IMR-90 (cell line): ENCODE results near the gene SPTSSA. TPM values are rescaled to one million over a fixed set of nuclear protein-coding genes. Genes with fewer than 3 reads are reported as not detected.

ENCODE experiments used
- ATAC-seq: fragments of 200-7000 bp; cut with Tn5 transposase; 2 replicates; pipeline ENCODE4 v1.9.1; 2020; ENCODE audit warnings: low read depth, mild to moderate bottlenecking, moderate library complexity
- BruUV-seq: library from RNA; stranded (reverse); fragments of 400-500 nt; replicated peaks from 2 replicates; lab custom pipeline; 2021; lab: Mats Ljungman, UMichigan
- CTCF ChIA-PET: fragments of 300-600 bp; formaldehyde crosslinking; extraction: SDS; loops from one replicate; lab custom pipeline; 2021; ENCODE audit warnings: antibody characterized with exemption; lab: Yijun Ruan, JAX
- POLR2A ChIA-PET: fragments of 300-600 bp; sonication (Branson Sonifier 250); formaldehyde crosslinking; loops from one replicate; lab custom pipeline; 2022; ENCODE audit warnings: antibody characterized with exemption; ENCODE audit not compliant: unreplicated experiment; lab: Charles Lee
- DNase-seq: peaks from one replicate; pipeline ENCODE4 v3.0.0; 2013
- H2AFZ ChIP-seq: replicated peaks from 2 replicates; pipeline ENCODE3; 2013; ENCODE audit warnings: low read length, mild to moderate bottlenecking; ENCODE audit not compliant: poor library complexity
- H2AK5ac ChIP-seq: 2 replicates; pipeline ENCODE4 v1.6.1; 2013; ENCODE audit warnings: low read depth, low read length, inconsistent platforms
- H2AK9ac ChIP-seq: replicated peaks from 2 replicates; pipeline ENCODE3; 2013; ENCODE audit warnings: mild to moderate bottlenecking, low read depth, low read length, moderate library complexity; ENCODE audit not compliant: poor library complexity
- H2BK120ac ChIP-seq: 2 replicates; pipeline ENCODE4 v1.6.1; 2013; ENCODE audit warnings: low read depth, low read length, inconsistent platforms
- H2BK15ac ChIP-seq: 3 replicates; pipeline ENCODE4 v1.6.1; 2013; ENCODE audit warnings: low read depth, low read length, inconsistent platforms
- H2BK20ac ChIP-seq: 2 replicates; pipeline ENCODE4 v1.6.1; 2013; ENCODE audit warnings: low read depth, mild to moderate bottlenecking, inconsistent platforms, low read length, moderate library complexity
- H2BK5ac ChIP-seq: 2 replicates; pipeline ENCODE4 v1.6.1; 2013; ENCODE audit warnings: mild to moderate bottlenecking, low read depth, low read length, inconsistent platforms; ENCODE audit not compliant: poor library complexity, severe bottlenecking
- H3K14ac ChIP-seq: replicated peaks from 2 replicates; pipeline ENCODE4 v1.6.1; 2013; ENCODE audit warnings: low read depth, low read length, inconsistent platforms
- H3K18ac ChIP-seq: 2 replicates; pipeline ENCODE4 v1.6.1; 2013; ENCODE audit warnings: low read depth, low read length, control low read depth
- H3K23ac ChIP-seq: 2 replicates; pipeline ENCODE4 v1.6.1; 2013; ENCODE audit warnings: low read depth, low read length, inconsistent platforms
- H3K27ac ChIP-seq: 2 replicates; pipeline ENCODE4 v1.5.1; 2013; ENCODE audit warnings: mild to moderate bottlenecking, control low read depth, low read length; ENCODE audit not compliant: insufficient read depth
- H3K27me3 ChIP-seq: 2 replicates; pipeline ENCODE4 v1.6.1; 2013; ENCODE audit warnings: low read length; ENCODE audit not compliant: control insufficient read depth, insufficient read depth
- H3K36me3 ChIP-seq: 2 replicates; pipeline ENCODE4 v1.6.1; 2013; ENCODE audit warnings: low read length, mixed read lengths; ENCODE audit not compliant: control insufficient read depth, insufficient read depth
- H3K4ac ChIP-seq: 2 replicates; pipeline ENCODE4 v1.6.1; 2013; ENCODE audit warnings: low read depth, low read length, inconsistent platforms
- H3K4me1 ChIP-seq: 2 replicates; pipeline ENCODE4 v1.6.1; 2013; ENCODE audit warnings: low read length, mixed read lengths; ENCODE audit not compliant: control insufficient read depth, insufficient read depth
- H3K4me2 ChIP-seq: 2 replicates; pipeline ENCODE4 v1.6.1; 2013; ENCODE audit warnings: low read depth, mild to moderate bottlenecking, control low read depth, low read length, moderate library complexity
- H3K4me3 ChIP-seq: 2 replicates; pipeline ENCODE4 v1.5.1; 2013; ENCODE audit warnings: low read depth, mild to moderate bottlenecking, control low read depth, low read length, moderate library complexity; ENCODE audit not compliant: insufficient read depth
- H3K56ac ChIP-seq: 2 replicates; pipeline ENCODE4 v1.6.1; 2013; ENCODE audit warnings: low read length, inconsistent platforms; ENCODE audit not compliant: insufficient read depth; ENCODE audit errors: extremely low read depth
- H3K79me1 ChIP-seq, 2 experiments: 2 replicates each; pipeline ENCODE4 v1.6.1; 2013; ENCODE audit warnings: low read length in 2 of 2, inconsistent platforms in 1 of 2, low read depth in 1 of 2
- H3K9ac ChIP-seq: 2 replicates; pipeline ENCODE4 v1.6.1; 2013; ENCODE audit warnings: low read depth, low read length, control low read depth
- H3K9me1 ChIP-seq: 2 replicates; pipeline ENCODE4 v1.6.1; 2013; ENCODE audit warnings: low read length, inconsistent platforms; ENCODE audit not compliant: insufficient read depth
- H3K9me3 ChIP-seq: 2 replicates; pipeline ENCODE4 v1.6.1; 2013; ENCODE audit warnings: low read length; ENCODE audit not compliant: control insufficient read depth, insufficient read depth
- H4K20me1 ChIP-seq: 2 replicates; pipeline ENCODE4 v1.6.1; 2013; ENCODE audit warnings: low read length, inconsistent platforms; ENCODE audit not compliant: insufficient read depth
- H4K5ac ChIP-seq: 2 replicates; pipeline ENCODE4 v1.6.1; 2013; ENCODE audit warnings: mild to moderate bottlenecking, low read depth, low read length, control low read depth
- H4K8ac ChIP-seq, 2 experiments: 2 replicates each; pipeline ENCODE4 v1.6.1; 2013; ENCODE audit warnings: low read depth in 2 of 2, low read length in 2 of 2, control low read depth in 1 of 2, inconsistent platforms in 1 of 2
- H4K91ac ChIP-seq: 2 replicates; pipeline ENCODE4 v1.6.1; 2013; ENCODE audit warnings: low read depth, low read length, inconsistent platforms; ENCODE audit not compliant: insufficient read depth
- BHLHE40 ChIP-seq: fragments of 150-350 bp; IDR thresholded peaks from 2 replicates; pipeline ENCODE4 v1.6.1; 2016; ENCODE audit warnings: mild to moderate bottlenecking, low read depth, low read length
- CEBPB ChIP-seq: IDR thresholded peaks from 2 replicates; pipeline ENCODE4 v1.6.1; 2012; ENCODE audit warnings: low read depth, low read length, improper control_type of control experiment
- CHD1 ChIP-seq: IDR thresholded peaks from 2 replicates; pipeline ENCODE4 v1.6.1; 2012; ENCODE audit warnings: low read depth, low read length, improper control_type of control experiment
- CTCF ChIP-seq: conservative IDR thresholded peaks from 2 replicates; pipeline ENCODE4 v1.5.1; 2012; ENCODE audit warnings: mild to moderate bottlenecking, low read depth, low read length, improper control_type of control experiment
- ELK1 ChIP-seq: fragments of 150-350 bp; IDR thresholded peaks from 2 replicates; pipeline ENCODE4 v1.6.1; 2016; ENCODE audit warnings: low read depth, mild to moderate bottlenecking, low read length, moderate library complexity, borderline replicate concordance
- MXI1 ChIP-seq: IDR thresholded peaks from 2 replicates; pipeline ENCODE4 v1.6.1; 2012; ENCODE audit warnings: low read depth, mild to moderate bottlenecking, low read length, moderate library complexity, borderline replicate concordance
- POLR2A ChIP-seq: IDR thresholded peaks from 2 replicates; pipeline ENCODE4 v1.6.1; 2012; ENCODE audit warnings: mild to moderate bottlenecking, low read depth, low read length
- RAD21 ChIP-seq: IDR thresholded peaks from 2 replicates; pipeline ENCODE4 v1.6.1; 2012; ENCODE audit warnings: low read length, improper control_type of control experiment
- RCOR1 ChIP-seq: IDR thresholded peaks from 2 replicates; pipeline ENCODE4 v1.6.1; 2012; ENCODE audit warnings: mild to moderate bottlenecking, low read length, improper control_type of control experiment; ENCODE audit not compliant: insufficient replicate concordance
- RFX5 ChIP-seq: IDR thresholded peaks from 2 replicates; pipeline ENCODE4 v1.8.0; 2012; ENCODE audit warnings: low read depth, mild to moderate bottlenecking, low read length, moderate library complexity
- SMC3 ChIP-seq: fragments of 150-350 bp; IDR thresholded peaks from 2 replicates; pipeline ENCODE4 v1.6.1; 2016; ENCODE audit warnings: low read depth, mild to moderate bottlenecking, antibody characterized with exemption, low read length, moderate library complexity
- USF2 ChIP-seq: fragments of 150-350 bp; IDR thresholded peaks from 2 replicates; pipeline ENCODE4 v1.6.1; 2017; ENCODE audit warnings: mild to moderate bottlenecking, antibody characterized with exemption, low read length, low read depth
- WGBS, 2 experiments: methylation state at CpG; one replicate each; pipeline versions ENCODE4 v1.1.5 to v1.1.7; 2013; ENCODE audit warnings: missing lambda C conversion rate in 2 of 2; ENCODE audit not compliant: insufficient read length in 1 of 2; ENCODE audit errors: extremely low coverage in 2 of 2; 5-methylcytosine and 5-hydroxymethylcytosine counted together
- dilution Hi-C: fragments of 300-500 bp; cut with HindIII; formaldehyde crosslinking; loops from one replicate; pipeline ENCODE4 v1.14.3; 2018; ENCODE audit warnings: low sequenced_read_pairs; ENCODE audit not compliant: unreplicated experiment
- in situ Hi-C: fragments of 300-500 bp; cut with MboI; formaldehyde crosslinking; loops from 3 replicates; pipeline ENCODE4 v1.14.3; 2019; ENCODE audit warnings: low sequenced_read_pairs, inconsistent platforms, mixed read lengths
- intact Hi-C: fragments of 100-400 bp; cut with micrococcal nuclease; formaldehyde crosslinking; loops from 2 replicates; pipeline ENCODE4 v1.10.0; 2022
- polyA plus RNA-seq, 3 experiments: library from polyadenylated mRNA; depleted of rRNA; stranded (reverse); fragments of >200 nt; gene quantifications; 2 replicates each; pipeline ENCODE4 v1.2.3, GENCODE V29; 2012; ENCODE audit warnings: low replicate concordance in 1 of 3
- total RNA-seq: library from RNA; depleted of rRNA; stranded (reverse); fragments of >200 nt; gene quantifications from 2 replicates; pipeline ENCODE4 v1.2.3, GENCODE V29; 2012

The SPTSSA gene
- total and polyA plus RNA-seq, 2 of the 4 experiments (the other 2 are of a cell fraction), result 10.8 to 26.2 TPM

DNA sequence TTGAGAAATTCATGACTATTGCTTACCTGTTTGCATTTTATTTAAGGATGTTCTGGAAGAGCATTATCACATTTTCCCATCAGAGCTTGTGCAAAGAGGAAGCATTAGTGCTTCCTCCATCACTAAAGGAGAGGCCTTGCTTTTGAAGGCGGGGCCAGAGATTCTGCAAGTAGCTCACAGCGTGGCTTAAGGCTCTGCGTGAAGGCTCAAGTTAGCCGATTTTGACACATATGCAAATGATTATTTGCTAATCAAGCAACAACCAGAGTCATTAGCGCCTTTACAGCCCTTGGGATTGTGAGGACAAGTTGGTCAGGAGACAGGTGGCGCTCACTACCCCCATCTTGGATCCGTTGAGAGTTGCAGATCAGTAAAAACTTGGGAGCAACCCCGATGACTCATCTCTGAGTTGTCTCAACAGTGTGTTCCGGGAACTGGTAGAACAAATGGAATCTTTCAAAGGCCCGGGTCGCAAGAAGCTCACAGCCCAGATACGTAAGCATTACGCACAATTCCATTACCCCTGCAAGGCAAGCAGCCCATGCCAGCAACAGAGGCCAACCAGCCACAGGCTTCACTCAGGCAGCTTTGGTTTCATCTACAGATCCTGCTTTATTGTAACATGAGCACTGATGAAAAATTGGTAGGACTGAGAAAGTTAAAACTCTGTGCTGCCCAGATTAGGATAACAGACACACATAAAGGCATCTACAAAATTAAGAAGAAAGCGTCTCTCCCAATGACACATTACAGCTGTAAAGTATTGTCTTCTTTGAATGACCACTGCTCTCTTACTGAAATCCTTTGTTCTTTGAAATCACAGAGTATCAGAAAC lies 34.9 kb upstream of the SPTSSA start:
- no peak overlapping the region for H3K4me3 ChIP-seq
- intact Hi-C loops, result loop anchor here (1.0 to 10.0 kb wide), 3 partner anchors 35 to 132 kb away; partner anchors contain the start of genes EAPP and SPTSSA
- TF ChIP-seq BHLHE40 (peak; percentile 69; the same call in 1 of the 2 replicates), CTCF (peak; percentile 38), RFX5 (no peak), RCOR1 (peak; percentile 73), SMC3 (no peak), POLR2A (peak; percentile 91), CHD1 (peak; percentile 52; the same call in 1 of the 2 replicates), ELK1 (no peak), MXI1 (0 out of 2 replicates have a peak, but pooled peaks have one; percentile 32), RAD21 (peak; percentile 49), USF2 (no peak), CEBPB (peak; percentile 73)

More for the DNA sequence above, 34.9 kb upstream of the SPTSSA start:
- Histone ChIP-seq H3K27ac (peak overlapping the region; percentile 98), H3K27me3 (no peaks in the 10 kb centered on the region), H3K9ac (peak overlapping the region; percentile 16; the same call in 1 of the 2 replicates), H2AFZ (peak overlapping the region; percentile 92), H2BK20ac (peak overlapping the region; percentile 90), H4K8ac (peak overlapping the region; percentile 53 to 91), H2BK5ac (peak overlapping the region; percentile 94), H4K91ac (peak overlapping the region; percentile 85), H3K36me3 (no peaks in the 10 kb centered on the region), H3K4me2 (peak overlapping the region; percentile 67), H3K23ac (peak overlapping the region; percentile 88), H3K4me1 (peaks cover 12% of the 10 kb centered on the region), H3K9me1 (peaks cover 3% of the 10 kb centered on the region; the same call in 1 of the 2 replicates), H3K4ac (peak overlapping the region; percentile 90), H4K5ac (peak overlapping the region; percentile 98), H3K14ac (peak overlapping the region; percentile 67), H3K18ac (peak overlapping the region; percentile 66), H3K9me3 (no peaks in the 10 kb centered on the region), H2BK15ac (peak overlapping the region; percentile 69; the same call in 2 of the 3 replicates), H2AK5ac (peak overlapping the region; percentile 14), H2AK9ac (peak overlapping the region; percentile 74), H4K20me1 (no peaks in the 10 kb centered on the region), H3K56ac (peak overlapping the region; percentile 77), H2BK120ac (peak overlapping the region; percentile 95), H3K79me1 (no peaks in the 10 kb centered on the region)
- in situ Hi-C loops (loop anchor here (5.0 kb wide), 1 partner anchor 35 kb away; the partner anchor contains the start of gene SPTSSA), dilution Hi-C loops (no loop called here)
- DNase-seq (peak; percentile 100), ATAC-seq (peak; percentile 96)
- 0% methylated on average over 5 of the region's 14 CpGs; no CpG with 5 or more reads in 1 of the 2 experiments for WGBS, 2 experiments
- ChIA-PET POLR2A (no interaction called here), CTCF (interaction anchor here (0.7 to 0.9 kb wide), 3 partner anchors 41 to 1767 kb away, joined by 3 to 4 read pairs (median 3); no protein-coding TSS in a partner anchor)
- BruUV-seq, result no TSS peak
